ENCODE measurements around the gene GNG4.

GRCh38 chr1:235533476-235534168 lies 116.0 kb downstream of the GNG4 start:
- TF ChIP-seq CTCF (IDR thresholded peaks at IDR 0.05; ENCODE audit: low read depth, low read length) (no peak), POLR2A (IDR thresholded peaks at IDR 0.05; ENCODE audit: extremely low read depth, insufficient read length) (no peak)
